ENCODE data around the gene JAK3. TPM values are rescaled to one million over a fixed set of nuclear protein-coding genes. Genes with fewer than 3 reads are reported as not detected.

The JAK3 gene
- total RNA-seq, 1 experiment from 2014 or later = 3.3 TPM

GRCh38 chr19:17863520-17864182 is 15.9 kb upstream of the JAK3 start:
- H3K14ac ChIP-seq (ENCODE audit: insufficient read depth, low read length) = no peak overlapping the region
- TF ChIP-seq CTCF (conservative IDR thresholded peaks at IDR 0.05) = no peak
- H3K18ac ChIP-seq (ENCODE audit: insufficient read length, low read depth, low read length) = no peak overlapping the region
- H3K27ac ChIP-seq (ENCODE audit: insufficient read length, low read depth, low read length) = no peak overlapping the region
- no peak overlapping the region for H2BK120ac ChIP-seq (ENCODE audit: low read depth, low read length, poor library complexity, severe bottlenecking)
- H3K23me2 ChIP-seq (ENCODE audit: insufficient read length, low read depth, low read length, poor library complexity, severe bottlenecking) = peaks cover 4% of the 10 kb centered on the region
- H3K56ac ChIP-seq (ENCODE audit: insufficient read length, low read depth, low read length) = no peak overlapping the region
- no peak overlapping the region for H2BK5ac ChIP-seq (ENCODE audit: insufficient read length, low read length)
- Mint-ChIP-seq H3K4me3 (peak overlapping the region; percentile 14 to 23; a peak in 1 of 5 replicates), H3K9me3 (peaks cover 0 to 2% of the 10 kb centered on the region in 2 experiments; a peak in 2 of 5 replicates), H3K27me3 (ENCODE audit: low read depth) (peaks cover 12% of the 10 kb centered on the region), H3K27ac (peak overlapping the region; percentile 49 to 88 (median 87); a peak in 4 of 7 replicates), H3K4me1 (peaks cover 18 to 37% of the 10 kb centered on the region in 2 experiments), H3K36me3 (ENCODE audit: insufficient read depth in 1 of 3, low read depth in 3 of 3) (peaks cover 40 to 64% (median 51%) of the 10 kb centered on the region in 3 experiments)
- peaks cover 16% of the 10 kb centered on the region; the same call in 1 of the 2 replicates for H3K79me2 ChIP-seq (ENCODE audit: insufficient read depth, low read length)
- H2AK5ac ChIP-seq (ENCODE audit: insufficient read length, low read length) = no peak overlapping the region
- no peak overlapping the region for H2BK15ac ChIP-seq (ENCODE audit: low read depth, low read length)
- H4K8ac ChIP-seq (replicated peaks; ENCODE audit: insufficient read length, low read depth, low read length) = no peak overlapping the region
- no CpG with 5 or more reads among the region's 8 CpGs for WGBS (ENCODE audit: extremely low coverage, insufficient read length, low lambda C conversion rate)
- H3K4me2 ChIP-seq (ENCODE audit: insufficient read depth, insufficient read length, low read length) = no peak overlapping the region
- H2AFZ ChIP-seq (ENCODE audit: low read length) = no peak overlapping the region
- no peak overlapping the region for H4K5ac ChIP-seq (ENCODE audit: insufficient read length, low read depth, low read length)
- H3K4me1 ChIP-seq (ENCODE audit: insufficient read depth, low read length) = no peaks in the 10 kb centered on the region; the same call in 1 of the 2 replicates
- no peak overlapping the region for H3T11ph ChIP-seq (ENCODE audit: low read length)
- H2BK20ac ChIP-seq (ENCODE audit: low read depth, low read length, poor library complexity, severe bottlenecking) = no peak overlapping the region
- H3K9ac ChIP-seq (ENCODE audit: extremely low read depth, insufficient read length, low read length) = no peak overlapping the region
- H3K23ac ChIP-seq (ENCODE audit: insufficient read length, low read depth, low read length) = no peak overlapping the region
- no peaks in the 10 kb centered on the region for H3K9me3 ChIP-seq (ENCODE audit: control insufficient read depth, low read depth, low read length)
- DNase-seq = no peak
- H3K79me1 ChIP-seq (ENCODE audit: insufficient read depth, low read depth, low read length, poor library complexity, severe bottlenecking) = peaks cover 7% of the 10 kb centered on the region
- no peak overlapping the region for H2BK12ac ChIP-seq (ENCODE audit: insufficient read length, low read depth, low read length)
- no peaks in the 10 kb centered on the region for H3K27me3 ChIP-seq (ENCODE audit: insufficient read depth, low read length)
- no peak overlapping the region for H3K4ac ChIP-seq (ENCODE audit: low read depth, low read length)
- H4K20me1 ChIP-seq (ENCODE audit: control insufficient read depth, insufficient read depth, insufficient read length) = no peaks in the 10 kb centered on the region
- no peak overlapping the region for H4K91ac ChIP-seq (ENCODE audit: insufficient read length, low read depth, low read length)
